ENCODE measurements around the gene IRS1.

- TF ChIP-seq CTCF (IDR thresholded peaks at IDR 0.05) = no peak
- TF ChIP-seq POLR2A (IDR thresholded peaks at IDR 0.05) = no peak
- TF ChIP-seq POLR2AphosphoS5 (IDR thresholded peaks at IDR 0.05) = no peak
These were observed 27.0 kb downstream of the IRS1 start for GRCh38 chr2:226772389-226773179.
